Esophagus squamous epithelium (tissue), 5 donors: ENCODE results near the gene COPS3. TPM values are rescaled to one million over a fixed set of nuclear protein-coding genes. Genes with fewer than 3 reads are reported as not detected.

Experiments
- DNase-seq: peaks from one replicate; lab custom pipeline; 2025; lab: John Stamatoyannopoulos, UW
- H3K27ac ChIP-seq, 4 donors: fragments of 200-600 bp; sonication (generic); one replicate each; pipeline ENCODE4 v1.5.1; 2016 to 2019; ENCODE audit warnings: mild to moderate bottlenecking in 1 of 4
- H3K27me3 ChIP-seq, 4 donors: fragments of 200-600 bp; sonication (generic); 1 replicate in 3 of 4; 2 replicates in 1 of 4; pipeline versions ENCODE4 v1.5.1 to v1.6.0; 2017 to 2021; ENCODE audit warnings: antibody characterized with exemption in 1 of 4
- H3K36me3 ChIP-seq, 3 donors: fragments of 200-600 bp; sonication (generic); one replicate each; pipeline ENCODE4 v1.5.1; 2016 to 2019
- H3K4me1 ChIP-seq, 3 donors: fragments of 200-600 bp; sonication (generic); one replicate each; pipeline ENCODE4 v1.5.1; 2017 to 2019
- H3K4me3 ChIP-seq, 4 donors: fragments of 200-600 bp; sonication (generic); 1 replicate in 3 of 4; 2 replicates in 1 of 4; pipeline ENCODE4 v1.5.1; 2016 to 2019; ENCODE audit warnings: mild to moderate bottlenecking in 2 of 4, moderate library complexity in 1 of 4
- H3K9me3 ChIP-seq, 3 donors: fragments of 200-600 bp; sonication (generic); one replicate each; pipeline ENCODE4 v1.5.1; 2016 to 2019
- CTCF ChIP-seq, 6 experiments: fragments of 450-650 bp in 4 of 6; fragments of 200-600 bp in 2 of 6; sonication (generic) in 2 of 6; IDR thresholded peaks; one replicate each; pipeline ENCODE4 v1.5.1; 2016 to 2019; ENCODE audit warnings: antibody characterized with exemption in 6 of 6, mild to moderate bottlenecking in 4 of 6, moderate library complexity in 4 of 6
- POLR2A ChIP-seq, 4 donors: fragments of 450-650 bp; IDR thresholded peaks; one replicate each; pipeline ENCODE4 v1.6.1; 2017; ENCODE audit warnings: antibody characterized with exemption in 4 of 4, mild to moderate bottlenecking in 4 of 4, moderate library complexity in 3 of 4
- WGBS, 2 donors: methylation state at CpG; one replicate each; pipeline ENCODE4 v1.1.5; 2018; 5-methylcytosine and 5-hydroxymethylcytosine counted together
- intact Hi-C: fragments of 100-400 bp; cut with DNase I; formaldehyde crosslinking; loops from one replicate; pipeline ENCODE4 v1.15.0; 2022
- total RNA-seq, 4 donors: library from RNA; depleted of rRNA; stranded (reverse); fragments of >200 nt; gene quantifications; one replicate each; pipeline ENCODE4 v1.1.0, GENCODE V29; 2016
- donor health status: DM: yes; HTN: yes; CAD: no.

The COPS3 gene
- total RNA-seq, 4 donors from 2014 or later, result 34.0 to 91.6 (median 68.7) TPM

- WGBS, 2 donors, result 88 to 92% methylated on average over 16 of the region's 16 CpGs
- Histone ChIP-seq H3K9me3 (no peaks in the 10 kb centered on the region), H3K36me3 (peaks cover 0 to 4% (median 0%) of the 10 kb centered on the region in 3 donors)
Observed at GRCh38 chr17:17320188-17320910, 39.3 kb upstream of the COPS3 start.

GRCh38 chr17:17315142-17315821 lies 34.2 kb upstream of the COPS3 start:
- 89 to 93% methylated on average over 4 to 6 of the region's 6 CpGs for WGBS, 2 donors
- intact Hi-C loops, result no loop called here
- H3K9me3 ChIP-seq, result no peaks in the 10 kb centered on the region

More at GRCh38 chr17:17320188-17320910, 39.3 kb upstream of the COPS3 start:
- Histone ChIP-seq H3K4me3 (no peak overlapping the region), H3K27ac (no peak overlapping the region), H3K4me1 (no peaks in the 10 kb centered on the region), H3K27me3 (no peaks in the 10 kb centered on the region)
- no peak for TF ChIP-seq CTCF (IDR thresholded peaks at IDR 0.05)
- no peak for TF ChIP-seq POLR2A (IDR thresholded peaks at IDR 0.05)
- DNase-seq, result no peak
- intact Hi-C loops, result no loop called here

GRCh38 chr17:17314501-17315071 lies 33.5 kb upstream of the COPS3 start:
- no peak for TF ChIP-seq POLR2A (IDR thresholded peaks at IDR 0.05)
- TF ChIP-seq CTCF (IDR thresholded peaks at IDR 0.05), result no peak
- no peaks in the 10 kb centered on the region for H3K9me3 ChIP-seq
- peaks cover 0 to 5% (median 0%) of the 10 kb centered on the region in 3 donors for H3K36me3 ChIP-seq
- intact Hi-C loops, result no loop called here
- H3K27me3 ChIP-seq, result no peaks in the 10 kb centered on the region
- no peak overlapping the region for H3K4me3 ChIP-seq
- DNase-seq, result no peak
- no peaks in the 10 kb centered on the region for H3K4me1 ChIP-seq
- WGBS, 2 donors, result 65 to 78% methylated on average over 5 of the region's 5 CpGs
- H3K27ac ChIP-seq, result no peak overlapping the region

More at GRCh38 chr17:17315142-17315821, 34.2 kb upstream of the COPS3 start:
- H3K36me3 ChIP-seq, result peaks cover 0 to 5% (median 0%) of the 10 kb centered on the region in 3 donors
- TF ChIP-seq POLR2A (IDR thresholded peaks at IDR 0.05), result no peak
- no peak for TF ChIP-seq CTCF (IDR thresholded peaks at IDR 0.05)
- no peak for DNase-seq
- no peaks in the 10 kb centered on the region for H3K4me1 ChIP-seq
- no peaks in the 10 kb centered on the region for H3K27me3 ChIP-seq
- no peak overlapping the region for H3K4me3 ChIP-seq
- no peak overlapping the region for H3K27ac ChIP-seq

GRCh38 chr17:17313350-17313991 lies 32.4 kb upstream of the COPS3 start:
- DNase-seq, result no peak
- Histone ChIP-seq H3K4me1 (no peaks in the 10 kb centered on the region), H3K27me3 (no peaks in the 10 kb centered on the region), H3K27ac (no peak overlapping the region), H3K36me3 (peaks cover 0 to 5% (median 0%) of the 10 kb centered on the region in 3 donors), H3K9me3 (no peaks in the 10 kb centered on the region), H3K4me3 (no peak overlapping the region)
- WGBS, 2 donors, result 56 to 70% methylated on average over 7 to 8 of the region's 12 CpGs
- intact Hi-C loops, result no loop called here
- TF ChIP-seq POLR2A (IDR thresholded peaks at IDR 0.05) (no peak), CTCF (IDR thresholded peaks at IDR 0.05) (peak; percentile 28 to 72 (median 64))
